VCaP (cell line): ENCODE measurements around the gene KLHL29.
A peak's percentile ranks its signal among the peaks of the same experiment; 100 is the strongest.

ENCODE experiments used
- H3K27ac ChIP-seq: fragments of 450-650 bp; 2 replicates; pipeline ENCODE4 v1.5.1; 2017
- CTCF ChIP-seq: fragments of 450-650 bp; conservative IDR thresholded peaks from 2 replicates; pipeline ENCODE4 v1.5.1; 2017; ENCODE audit warnings: mild to moderate bottlenecking, moderate library complexity

The KLHL29 gene

DNA sequence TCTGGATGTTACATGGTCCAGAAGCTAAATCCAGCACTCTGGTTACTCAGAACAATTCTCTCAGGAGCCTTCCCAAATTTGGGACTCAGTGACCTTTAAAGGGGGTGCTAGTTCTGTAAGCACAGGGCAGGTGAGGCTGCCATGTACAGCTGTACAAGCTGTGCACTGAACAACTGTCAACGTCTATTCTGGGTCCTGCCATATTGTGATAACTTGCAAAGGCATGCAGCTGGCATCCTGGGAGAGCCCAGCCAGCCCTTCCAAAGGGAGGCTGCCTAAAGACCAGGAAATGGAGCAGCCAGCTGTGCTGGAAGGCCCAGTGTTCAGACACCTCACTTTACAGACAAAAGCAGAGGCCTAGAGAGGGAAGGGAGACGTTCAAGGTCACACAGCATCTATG lies 204.8 kb downstream of the KLHL29 start:
- no peak overlapping the region for H3K27ac ChIP-seq
- TF ChIP-seq CTCF: no peak

DNA sequence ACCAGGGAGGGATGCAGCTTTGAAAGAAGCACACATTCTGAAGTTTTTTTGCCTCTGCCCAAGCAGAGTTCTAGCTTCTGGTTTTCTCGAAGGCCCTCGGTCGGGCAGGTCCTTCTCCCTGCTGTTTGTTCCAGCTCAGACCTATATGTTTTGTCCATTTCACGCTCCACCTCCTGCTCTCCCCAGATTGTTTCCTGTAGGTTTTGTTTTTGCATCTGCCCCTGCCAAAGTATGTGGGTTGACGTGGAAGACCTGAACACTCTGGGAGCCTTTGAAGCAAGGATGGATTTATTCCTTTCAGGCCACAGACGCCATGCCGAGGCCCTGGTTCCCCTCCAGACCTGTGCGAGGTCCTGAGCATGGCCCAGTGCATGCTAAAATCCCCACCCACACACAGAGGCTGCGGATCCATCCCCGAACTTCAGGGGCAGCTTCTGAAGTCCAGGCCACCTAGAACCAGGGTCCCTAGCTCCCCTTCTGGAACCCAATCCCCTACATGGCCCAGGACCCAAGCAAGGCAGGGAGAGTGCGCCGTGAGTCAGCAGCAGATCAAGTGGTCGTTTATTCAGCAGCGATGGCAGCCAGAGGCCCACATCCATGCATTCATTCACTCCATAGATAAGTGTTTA lies 205.4 kb downstream of the KLHL29 start:
- H3K27ac ChIP-seq: no peak overlapping the region
- no peak for TF ChIP-seq CTCF

- H3K27ac ChIP-seq: no peak overlapping the region
- no peak for TF ChIP-seq CTCF
Observed at GRCh38 chr2:23591111-23591510, 206.1 kb downstream of the KLHL29 start.

DNA sequence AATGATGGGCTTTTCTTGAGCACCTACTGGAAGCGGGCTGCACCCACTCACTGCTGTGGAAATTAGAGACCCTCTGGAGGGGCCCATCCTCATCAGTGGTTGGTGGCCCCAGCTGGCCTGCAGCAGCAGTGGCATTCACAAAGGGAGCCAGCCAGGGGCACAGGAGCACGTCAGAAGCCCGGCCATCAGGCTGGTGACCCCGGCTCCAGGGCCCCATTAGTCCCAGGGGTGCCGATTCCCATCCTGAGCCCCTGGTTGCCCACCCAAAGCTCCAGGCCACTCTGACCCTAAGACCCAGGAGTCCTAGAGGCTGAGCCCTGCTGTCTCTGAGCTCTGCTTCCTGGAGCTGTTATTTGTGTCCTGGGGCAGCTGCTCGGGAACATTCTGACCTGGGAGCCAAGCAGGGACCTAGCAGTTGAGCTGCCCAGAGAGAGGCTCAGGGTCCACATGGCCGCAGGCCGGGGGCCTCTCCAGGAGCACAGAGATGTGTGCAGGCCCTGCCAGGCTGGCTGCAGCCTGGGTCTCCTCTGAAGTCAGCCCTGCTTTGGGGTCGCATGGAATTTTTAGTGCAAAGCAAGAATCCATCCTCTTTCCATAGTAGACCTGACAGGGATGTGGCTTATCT lies 207.2 kb downstream of the KLHL29 start:
- H3K27ac ChIP-seq: no peak overlapping the region
- no peak for TF ChIP-seq CTCF

GRCh38 chr2:23592898-23593751 lies 208.1 kb downstream of the KLHL29 start:
- no peak overlapping the region for H3K27ac ChIP-seq
- TF ChIP-seq CTCF: no peak

GRCh38 chr2:23593752-23594459 lies 208.9 kb downstream of the KLHL29 start:
- no peak for TF ChIP-seq CTCF
- H3K27ac ChIP-seq: peak overlapping the region; percentile 59

DNA sequence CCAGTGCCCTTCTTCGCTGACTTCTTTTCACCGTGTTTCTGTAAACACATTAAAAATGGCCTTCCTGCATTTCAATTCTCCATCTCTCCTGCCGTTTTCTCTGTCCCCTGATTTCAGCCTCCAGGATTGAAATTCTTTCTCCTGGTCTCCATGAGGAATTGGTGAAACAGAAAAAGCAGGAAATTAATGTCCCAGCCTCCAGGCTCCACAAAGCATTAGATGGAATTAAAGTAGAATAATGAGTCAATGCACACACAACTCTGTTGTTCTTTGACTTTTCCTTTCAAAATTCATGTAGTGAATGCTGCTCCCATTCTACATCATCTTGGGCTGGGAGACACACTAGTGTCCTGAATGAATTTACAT lies 209.5 kb downstream of the KLHL29 start:
- H3K27ac ChIP-seq: peak overlapping the region; percentile 59
- no peak for TF ChIP-seq CTCF
